ENCODE results near the gene FALEC. TPM values are rescaled to one million over a fixed set of nuclear protein-coding genes. Genes with fewer than 3 reads are reported as not detected.

The FALEC gene
- total RNA-seq, 1 experiment from 2014 or later: 0.71 TPM

GRCh38 chr1:150559656-150560010 is 44.1 kb downstream of the FALEC start:
- BruUV-seq (replicated peaks): no TSS peak
- TF ChIP-seq, protein P1, sequence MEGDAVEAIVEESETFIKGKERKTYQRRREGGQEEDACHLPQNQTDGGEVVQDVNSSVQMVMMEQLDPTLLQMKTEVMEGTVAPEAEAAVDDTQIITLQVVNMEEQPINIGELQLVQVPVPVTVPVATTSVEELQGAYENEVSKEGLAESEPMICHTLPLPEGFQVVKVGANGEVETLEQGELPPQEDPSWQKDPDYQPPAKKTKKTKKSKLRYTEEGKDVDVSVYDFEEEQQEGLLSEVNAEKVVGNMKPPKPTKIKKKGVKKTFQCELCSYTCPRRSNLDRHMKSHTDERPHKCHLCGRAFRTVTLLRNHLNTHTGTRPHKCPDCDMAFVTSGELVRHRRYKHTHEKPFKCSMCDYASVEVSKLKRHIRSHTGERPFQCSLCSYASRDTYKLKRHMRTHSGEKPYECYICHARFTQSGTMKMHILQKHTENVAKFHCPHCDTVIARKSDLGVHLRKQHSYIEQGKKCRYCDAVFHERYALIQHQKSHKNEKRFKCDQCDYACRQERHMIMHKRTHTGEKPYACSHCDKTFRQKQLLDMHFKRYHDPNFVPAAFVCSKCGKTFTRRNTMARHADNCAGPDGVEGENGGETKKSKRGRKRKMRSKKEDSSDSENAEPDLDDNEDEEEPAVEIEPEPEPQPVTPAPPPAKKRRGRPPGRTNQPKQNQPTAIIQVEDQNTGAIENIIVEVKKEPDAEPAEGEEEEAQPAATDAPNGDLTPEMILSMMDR (IDR thresholded peaks at IDR 0.05; ENCODE audit: unreplicated experiment): no peak
- H3K27me3 Mint-ChIP-seq (ENCODE audit: unreplicated experiment): no peaks in the 10 kb centered on the region
- intact Hi-C loops (cut with micrococcal nuclease; ENCODE audit: unreplicated experiment): loop anchor here (1.0 to 10.0 kb wide), 6 partner anchors 27 to 418 kb away; partner anchors contain the start of gene GOLPH3L
- H3K36me3 Mint-ChIP-seq (ENCODE audit: insufficient read depth, unreplicated experiment): peaks cover 71% of the 10 kb centered on the region
- DNase-seq: no peak
- peaks cover 48% of the 10 kb centered on the region for H3K4me1 Mint-ChIP-seq (ENCODE audit: low read depth, unreplicated experiment)
- H3K27ac Mint-ChIP-seq (ENCODE audit: unreplicated experiment): peak overlapping the region; percentile 95
- H3K4me3 Mint-ChIP-seq (ENCODE audit: low read depth, unreplicated experiment): peak overlapping the region; percentile 75
- no peaks in the 10 kb centered on the region for H3K9me3 Mint-ChIP-seq (ENCODE audit: low read depth, unreplicated experiment)
- CTCF ChIA-PET: interaction anchor here (0.5 to 3.9 kb wide), 11 partner anchors 8 to 474 kb away, joined by 3 to 23 read pairs (median 4); partner anchors contain the start of genes ENSA, FALEC and GOLPH3L

DNA sequence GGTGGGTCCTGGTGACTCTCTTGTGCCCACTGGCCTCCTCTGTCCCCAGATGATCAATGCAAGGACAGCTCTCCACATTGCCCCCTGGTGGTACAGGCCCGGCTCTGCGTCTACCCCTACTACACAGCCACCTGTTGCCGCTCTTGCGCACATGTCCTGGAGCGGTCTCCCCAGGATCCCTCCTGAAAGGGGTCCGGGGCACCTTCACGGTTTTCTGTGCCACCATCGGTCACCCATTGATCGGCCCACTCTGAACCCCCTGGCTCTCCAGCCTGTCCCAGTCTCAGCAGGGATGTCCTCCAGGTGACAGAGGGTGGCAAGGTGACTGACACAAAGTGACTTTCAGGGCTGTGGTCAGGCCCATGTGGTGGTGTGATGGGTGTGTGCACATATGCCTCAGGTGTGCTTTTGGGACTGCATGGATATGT is 44.5 kb downstream of the FALEC start:
- Mint-ChIP-seq H3K36me3 (ENCODE audit: insufficient read depth, unreplicated experiment) (peaks cover 75% of the 10 kb centered on the region), H3K4me3 (ENCODE audit: low read depth, unreplicated experiment) (peak overlapping the region; percentile 75), H3K9me3 (ENCODE audit: low read depth, unreplicated experiment) (no peaks in the 10 kb centered on the region), H3K27me3 (ENCODE audit: unreplicated experiment) (no peaks in the 10 kb centered on the region), H3K27ac (ENCODE audit: unreplicated experiment) (peak overlapping the region; percentile 95), H3K4me1 (ENCODE audit: low read depth, unreplicated experiment) (peaks cover 49% of the 10 kb centered on the region)
- intact Hi-C loops (cut with micrococcal nuclease; ENCODE audit: unreplicated experiment): loop anchor here (1.0 to 10.0 kb wide), 6 partner anchors 28 to 417 kb away; partner anchors contain the start of gene GOLPH3L
- CTCF ChIA-PET: interaction anchor here (0.5 to 3.9 kb wide), 16 partner anchors 9 to 473 kb away, joined by 3 to 24 read pairs (median 4); partner anchors contain the start of genes ENSA, FALEC and GOLPH3L
- TF ChIP-seq, protein P1 (IDR thresholded peaks at IDR 0.05; ENCODE audit: unreplicated experiment): peak; percentile 97
- no TSS peak for BruUV-seq (replicated peaks)
- peak; percentile 90 for DNase-seq

DNA sequence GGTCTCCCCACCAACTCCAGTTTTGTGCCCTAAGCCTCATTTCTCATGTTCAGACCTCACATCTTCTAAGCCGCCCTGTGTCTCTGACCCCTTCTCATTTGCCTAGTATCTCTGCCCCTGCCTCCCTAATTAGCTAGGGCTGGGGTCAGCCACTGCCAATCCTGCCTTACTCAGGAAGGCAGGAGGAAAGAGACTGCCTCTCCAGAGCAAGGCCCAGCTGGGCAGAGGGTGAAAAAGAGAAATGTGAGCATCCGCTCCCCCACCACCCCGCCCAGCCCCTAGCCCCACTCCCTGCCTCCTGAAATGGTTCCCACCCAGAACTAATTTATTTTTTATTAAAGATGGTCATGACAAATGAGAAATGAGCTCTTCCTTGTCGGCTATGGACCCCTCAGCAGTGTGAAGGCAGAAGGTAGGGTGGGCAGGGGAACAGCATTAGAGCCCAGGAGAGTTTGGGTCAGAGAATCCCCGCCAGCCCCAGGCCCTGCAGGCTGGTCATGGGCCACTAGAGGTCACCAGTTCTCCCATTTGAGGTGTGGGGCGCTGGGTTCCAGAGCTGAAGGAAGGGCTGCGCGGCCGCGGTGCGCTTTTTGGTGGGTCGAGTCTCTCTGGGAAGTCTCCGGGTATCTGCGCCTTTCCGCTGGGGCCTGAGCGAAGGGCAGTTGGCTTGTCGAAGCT is 45.2 kb downstream of the FALEC start:
- TF ChIP-seq, protein P1 (IDR thresholded peaks at IDR 0.05; ENCODE audit: unreplicated experiment): peak; percentile 82
- Mint-ChIP-seq H3K4me3 (ENCODE audit: low read depth, unreplicated experiment) (peak overlapping the region; percentile 75), H3K9me3 (ENCODE audit: low read depth, unreplicated experiment) (no peaks in the 10 kb centered on the region), H3K4me1 (ENCODE audit: low read depth, unreplicated experiment) (peaks cover 49% of the 10 kb centered on the region), H3K36me3 (ENCODE audit: insufficient read depth, unreplicated experiment) (peaks cover 75% of the 10 kb centered on the region), H3K27ac (ENCODE audit: unreplicated experiment) (peak overlapping the region; percentile 95), H3K27me3 (ENCODE audit: unreplicated experiment) (no peaks in the 10 kb centered on the region)
- CTCF ChIA-PET: interaction anchor here (0.5 to 3.9 kb wide), 25 partner anchors 9 to 624 kb away, joined by 3 to 24 read pairs (median 4); partner anchors contain the start of genes ENSA, FALEC and MCL1
- DNase-seq: peak; percentile 93
- no TSS peak for BruUV-seq (replicated peaks)
- intact Hi-C loops (cut with micrococcal nuclease; ENCODE audit: unreplicated experiment): loop anchor here (1.0 to 10.0 kb wide), 7 partner anchors 28 to 417 kb away; partner anchors contain the start of gene GOLPH3L

GRCh38 chr1:150561254-150561973 is 45.9 kb downstream of the FALEC start:
- intact Hi-C loops (cut with micrococcal nuclease; ENCODE audit: unreplicated experiment): loop anchor here (1.0 to 10.0 kb wide), 5 partner anchors 59 to 416 kb away; partner anchors contain the start of gene GOLPH3L
- CTCF ChIA-PET: interaction anchor here (0.6 to 3.9 kb wide), 19 partner anchors 10 to 624 kb away, joined by 3 to 24 read pairs (median 5); partner anchors contain the start of genes ENSA, FALEC and MCL1
- H3K4me3 Mint-ChIP-seq (ENCODE audit: low read depth, unreplicated experiment): peak overlapping the region; percentile 75
- TF ChIP-seq, protein P1 (IDR thresholded peaks at IDR 0.05; ENCODE audit: unreplicated experiment): no peak
- no peaks in the 10 kb centered on the region for H3K27me3 Mint-ChIP-seq (ENCODE audit: unreplicated experiment)
- no peaks in the 10 kb centered on the region for H3K9me3 Mint-ChIP-seq (ENCODE audit: low read depth, unreplicated experiment)
- TSS peak; percentile 94 for BruUV-seq (replicated peaks)
- peaks cover 49% of the 10 kb centered on the region for H3K4me1 Mint-ChIP-seq (ENCODE audit: low read depth, unreplicated experiment)
- peak; percentile 98 for DNase-seq
- peaks cover 79% of the 10 kb centered on the region for H3K36me3 Mint-ChIP-seq (ENCODE audit: insufficient read depth, unreplicated experiment)
- H3K27ac Mint-ChIP-seq (ENCODE audit: unreplicated experiment): peak overlapping the region; percentile 95

All from Calu3 (cell line).